ENCODE data around the gene RIOK2.

Gene RIOK2

GRCh38 chr5:97125125-97125683 lies 57.8 kb downstream of the RIOK2 start:
- DNase-seq (ENCODE audit: low spot score), result no peak

- no peak for DNase-seq (ENCODE audit: low spot score)
Measured at GRCh38 chr5:97124335-97124734, 58.7 kb downstream of the RIOK2 start.

- DNase-seq (ENCODE audit: low spot score), result no peak
Measured at GRCh38 chr5:97121848-97122247, 61.2 kb downstream of the RIOK2 start.

- no peak for DNase-seq (ENCODE audit: low spot score)
Measured at GRCh38 chr5:97120195-97120594, 62.9 kb downstream of the RIOK2 start.

- no peak for DNase-seq (ENCODE audit: low spot score)
Measured at GRCh38 chr5:97119007-97119390, 64.0 kb downstream of the RIOK2 start.

GRCh38 chr5:97118261-97119006 lies 64.6 kb downstream of the RIOK2 start:
- no peak for DNase-seq (ENCODE audit: low spot score)

- DNase-seq (ENCODE audit: low spot score), result no peak
Measured at GRCh38 chr5:97115932-97116331, 67.1 kb downstream of the RIOK2 start.

- DNase-seq (ENCODE audit: low spot score), result no peak
Measured at GRCh38 chr5:97112230-97112629, 70.8 kb downstream of the RIOK2 start.

- DNase-seq (ENCODE audit: low spot score), result no peak
Measured at GRCh38 chr5:97111616-97112015, 71.4 kb downstream of the RIOK2 start.

- DNase-seq (ENCODE audit: low spot score), result no peak
Measured at GRCh38 chr5:97111004-97111403, 72.0 kb downstream of the RIOK2 start.

Data from hepatic stellate cell (primary cell).